GM18858 (cell line): ENCODE measurements around the gene RGR.

Experiments used
- ATAC-seq: cut with Tn5 transposase; IDR thresholded peaks from one replicate; pipeline ENCODE4 v1.9.1; 2021; ENCODE audit not compliant: unreplicated experiment

RGR gene

DNA sequence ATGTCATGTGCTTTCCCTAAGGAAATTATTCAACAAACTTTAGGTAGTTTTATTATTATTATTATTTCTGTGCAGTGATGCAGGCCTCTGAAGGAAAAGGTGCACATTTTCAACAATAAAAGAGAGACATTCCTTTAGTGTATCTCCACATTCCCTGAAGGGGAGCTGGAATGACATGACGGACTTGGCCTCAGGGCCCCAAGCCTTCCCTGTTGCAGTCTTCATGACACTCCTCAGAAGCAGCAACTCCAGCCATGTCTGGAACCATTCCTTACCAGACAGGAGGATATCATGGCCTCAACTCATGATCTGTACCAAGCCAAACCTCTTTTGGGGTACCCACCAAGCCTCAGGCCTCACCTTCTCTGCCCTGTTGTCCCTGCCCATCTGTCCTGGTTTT, 48.3 kb downstream of the RGR start:
- ATAC-seq: no peak

DNA sequence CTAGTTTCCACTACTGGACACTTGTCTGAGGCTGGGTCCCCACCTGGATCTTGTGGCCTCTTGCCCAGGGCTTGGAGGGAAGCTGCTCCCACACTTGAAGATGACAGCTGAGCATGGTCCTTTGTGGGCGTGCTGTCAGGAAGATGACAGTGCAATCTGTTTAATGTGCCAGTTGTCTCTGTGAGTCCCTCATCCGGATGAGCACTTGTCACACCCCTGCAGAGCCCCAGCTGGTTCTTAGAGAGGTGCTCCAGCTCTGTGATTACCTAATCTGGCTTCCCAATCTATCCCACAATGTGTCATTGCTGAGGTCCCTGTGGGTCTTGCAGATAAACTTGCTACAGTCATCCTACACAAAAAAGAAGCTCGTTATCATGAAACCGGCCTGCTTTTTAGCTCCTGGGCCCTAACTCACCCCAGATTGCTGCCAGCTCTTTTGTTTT, 48.7 kb downstream of the RGR start:
- no peak for ATAC-seq

DNA sequence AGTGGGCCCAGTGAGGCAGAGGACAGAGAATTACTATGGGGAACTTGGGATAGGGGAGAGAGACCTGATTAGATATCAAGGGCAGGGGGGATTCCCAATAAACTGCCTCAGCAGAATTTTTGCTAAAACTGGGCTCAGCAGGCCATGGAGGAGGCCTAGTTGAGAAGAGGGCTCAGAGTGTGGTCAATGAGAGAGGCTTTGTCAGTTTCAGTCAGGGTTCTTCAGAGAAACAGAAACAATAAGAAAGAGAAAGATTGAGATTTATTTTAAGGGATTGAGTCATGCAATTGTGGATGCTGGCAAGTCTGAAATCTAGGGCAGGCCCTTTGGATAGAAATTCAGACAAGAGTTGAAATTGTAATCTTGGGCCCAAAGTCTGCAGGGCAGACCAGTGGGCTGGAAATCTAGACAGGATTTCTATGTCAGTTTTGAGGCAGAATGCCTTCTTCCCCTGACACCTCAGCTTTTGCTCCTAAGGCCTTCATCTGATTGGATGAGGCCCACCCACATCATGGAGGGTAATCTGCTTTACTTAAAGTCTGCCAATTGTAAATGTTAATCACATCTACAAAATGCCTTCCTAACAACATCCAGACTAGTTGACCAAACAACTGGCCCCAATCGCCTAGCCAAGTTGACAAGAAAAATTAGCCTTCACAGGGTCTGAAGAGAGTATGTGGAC, 50.1 kb downstream of the RGR start:
- ATAC-seq: peak; percentile 79

DNA sequence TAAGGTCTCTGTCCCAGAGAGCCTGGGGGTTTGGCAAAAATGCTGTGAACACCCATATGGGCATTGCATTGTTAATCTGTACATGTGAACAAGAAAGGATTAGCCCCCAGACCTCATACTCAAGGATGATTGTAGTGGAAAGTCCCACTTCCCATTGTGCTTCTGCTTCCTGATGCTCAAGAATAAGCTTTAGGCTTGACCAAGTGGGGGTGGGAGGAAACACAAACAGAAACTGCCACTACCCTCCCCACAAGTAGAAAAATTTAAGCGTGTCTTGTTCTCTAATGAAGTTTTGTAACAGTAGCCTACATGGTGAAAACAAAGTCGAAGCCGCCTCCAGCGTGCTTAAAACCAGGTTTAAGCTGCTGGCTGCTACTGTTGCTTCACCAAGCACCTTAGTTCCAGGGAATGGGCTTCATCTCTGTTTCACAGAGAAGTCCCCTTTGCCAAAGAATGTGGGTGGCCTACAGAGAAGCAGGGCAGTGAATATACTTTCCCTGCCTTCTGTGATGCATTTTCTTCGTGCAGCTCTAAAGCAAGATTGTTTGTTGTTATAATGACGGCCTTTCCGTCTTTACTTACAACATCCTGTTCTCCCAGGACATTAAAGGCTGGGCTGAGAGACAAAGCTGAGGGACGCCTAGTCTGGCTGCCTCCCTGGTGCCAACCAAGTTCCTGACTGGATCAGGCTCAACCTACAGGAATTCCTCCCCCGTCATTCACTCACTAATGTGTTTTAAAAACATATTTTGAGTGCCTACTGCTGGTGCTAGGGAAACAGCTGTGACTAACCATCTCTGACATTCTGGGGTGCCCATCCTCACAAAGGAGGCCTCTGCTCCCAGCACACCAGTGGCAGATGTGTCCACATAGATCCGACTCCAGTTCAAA, 51.5 kb downstream of the RGR start:
- no peak for ATAC-seq

DNA sequence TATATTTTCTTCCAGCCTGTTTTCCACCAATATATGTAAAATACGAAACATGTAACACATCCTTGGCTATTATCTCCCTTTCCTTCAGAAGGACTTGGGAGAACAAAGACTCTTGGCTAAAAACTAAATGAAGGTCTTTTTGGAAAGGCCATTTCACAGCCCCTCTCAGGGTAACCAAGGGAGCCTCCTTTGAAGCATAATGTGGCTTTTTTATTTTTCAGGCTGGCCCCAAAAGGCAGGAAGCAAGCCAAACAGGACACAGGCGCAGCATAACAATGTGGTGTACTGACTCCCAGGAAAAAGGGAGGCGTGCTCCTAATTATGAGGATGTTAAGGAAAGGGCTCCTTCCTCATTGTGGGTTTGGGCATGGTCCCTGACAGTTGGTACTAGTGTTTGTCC, 53.2 kb downstream of the RGR start:
- no peak for ATAC-seq

DNA sequence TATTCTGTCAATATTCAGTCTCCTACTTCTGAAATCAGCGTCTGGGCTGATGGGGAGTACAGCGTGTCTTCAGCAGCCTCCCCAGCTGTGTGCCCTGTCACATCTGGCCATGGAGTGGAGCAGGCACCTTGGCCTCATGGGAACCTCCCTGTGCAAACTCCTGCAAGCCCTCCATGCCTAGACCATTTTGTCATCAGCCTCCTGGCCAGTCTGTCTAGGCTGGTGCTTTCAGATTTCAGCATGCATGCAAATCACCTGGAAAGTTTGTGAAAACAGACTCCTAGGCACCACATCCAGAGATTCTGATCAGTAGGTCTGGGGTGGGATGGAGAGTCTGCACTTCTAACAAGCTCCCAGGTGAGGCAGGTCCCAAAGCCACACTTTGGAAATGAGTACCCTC, 57.4 kb downstream of the RGR start:
- ATAC-seq: no peak

DNA sequence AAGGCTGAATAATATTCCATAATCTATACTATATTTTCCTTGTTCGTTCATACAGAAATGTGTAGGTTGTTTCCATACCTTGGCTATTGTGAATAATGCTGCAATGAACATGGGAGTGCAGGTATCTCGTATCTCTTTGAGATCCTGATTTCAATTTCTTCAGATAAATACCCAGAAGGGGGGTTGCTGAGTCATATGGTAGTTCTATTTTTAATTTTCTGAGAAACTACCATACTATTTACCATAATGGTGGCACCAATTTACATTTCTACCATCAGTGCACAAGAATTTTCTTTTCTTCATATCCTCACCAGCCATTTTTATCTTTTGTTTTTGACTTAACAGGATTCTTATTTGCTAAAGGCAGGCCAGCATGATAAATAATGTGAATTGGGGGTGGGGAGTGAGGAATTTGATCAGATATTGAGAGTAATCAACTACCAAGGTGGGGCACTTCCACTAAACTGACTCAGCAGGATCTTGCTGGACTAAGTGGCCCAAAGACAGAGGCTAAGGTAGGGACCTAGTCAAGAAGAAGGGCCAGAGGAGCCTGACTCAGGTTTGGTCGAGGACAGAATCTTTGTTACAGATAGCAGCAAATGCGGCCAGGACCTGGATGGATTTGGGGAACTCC, 62.0 kb downstream of the RGR start:
- ATAC-seq: no peak

DNA sequence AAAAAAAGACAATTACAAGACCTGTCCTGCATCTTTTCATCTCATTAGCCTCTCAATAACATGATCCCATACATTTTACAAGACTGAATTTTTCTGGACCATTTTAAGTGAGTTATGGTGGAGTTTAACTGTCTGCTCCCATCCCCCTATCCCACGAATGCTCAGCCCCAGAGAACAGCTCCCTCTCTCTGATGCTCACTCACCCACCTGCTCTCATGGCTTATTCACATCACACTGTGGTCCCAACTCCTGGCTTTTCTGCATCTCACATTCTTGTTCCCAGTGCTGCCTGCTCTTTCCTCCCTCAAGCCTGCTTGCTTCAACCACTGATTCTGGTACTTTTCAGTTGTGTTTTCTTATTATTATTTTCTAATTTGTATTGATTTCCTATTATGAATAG, 63.2 kb downstream of the RGR start:
- ATAC-seq: no peak

DNA sequence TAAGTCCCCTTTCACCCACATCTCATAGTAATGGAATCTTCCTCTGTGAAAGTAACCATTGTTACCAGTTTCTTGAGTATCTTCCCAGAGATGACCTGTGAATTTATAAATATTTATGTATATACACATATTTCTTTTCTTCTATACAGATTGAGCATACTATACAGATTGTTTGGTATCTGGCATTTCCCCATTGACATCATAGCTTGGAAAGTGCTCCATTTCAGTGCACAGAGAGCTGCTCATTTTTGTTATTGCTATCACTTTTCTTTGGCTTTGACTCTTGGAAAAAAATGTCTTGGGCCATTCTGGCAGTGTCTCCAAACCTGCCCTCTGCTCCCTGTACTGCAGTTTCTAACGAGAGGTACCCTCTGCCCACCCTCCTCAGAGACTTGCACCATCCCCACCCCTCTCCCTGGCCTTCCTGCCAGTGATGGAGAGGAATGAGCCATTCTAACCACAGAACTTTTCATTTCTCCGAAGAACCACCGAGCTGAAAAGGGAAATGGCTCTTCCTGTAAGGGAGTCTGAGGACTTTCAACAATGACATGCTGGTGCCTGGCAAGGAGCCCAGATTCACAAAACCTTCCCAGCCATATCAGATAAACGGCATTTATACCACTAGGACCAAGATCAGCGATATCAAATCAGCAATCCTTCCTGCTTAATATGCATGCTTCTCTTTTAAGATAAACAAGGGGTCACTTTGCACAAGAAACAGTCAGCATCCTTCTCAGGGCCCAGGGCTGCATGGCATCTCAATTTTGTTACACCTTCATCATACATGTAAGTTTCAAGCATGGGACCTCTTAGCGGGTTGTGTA, 63.8 kb downstream of the RGR start:
- ATAC-seq: peak; percentile 60
